GM18498 (cell line): Measurements from ENCODE around the gene TUBA3D.
"Not testable (repeated sequence)": the region's sequence is repeated elsewhere in the genome, so short reads cannot be mapped to it uniquely, and the experiment has no call there.

Experiments
- ATAC-seq: cut with Tn5 transposase; IDR thresholded peaks from one replicate; pipeline ENCODE4 v1.9.1; 2021; ENCODE audit warnings: mild to moderate bottlenecking, moderate library complexity; ENCODE audit not compliant: unreplicated experiment

TUBA3D gene

GRCh38 chr2:131514408-131515166 is 38.7 kb downstream of the TUBA3D start:
- ATAC-seq = peak; percentile 72

- not testable (repeated sequence) for ATAC-seq
These were observed 39.3 kb downstream of the TUBA3D start for GRCh38 chr2:131515235-131515634.

GRCh38 chr2:131516011-131516410 is 40.1 kb downstream of the TUBA3D start:
- no peak for ATAC-seq

DNA sequence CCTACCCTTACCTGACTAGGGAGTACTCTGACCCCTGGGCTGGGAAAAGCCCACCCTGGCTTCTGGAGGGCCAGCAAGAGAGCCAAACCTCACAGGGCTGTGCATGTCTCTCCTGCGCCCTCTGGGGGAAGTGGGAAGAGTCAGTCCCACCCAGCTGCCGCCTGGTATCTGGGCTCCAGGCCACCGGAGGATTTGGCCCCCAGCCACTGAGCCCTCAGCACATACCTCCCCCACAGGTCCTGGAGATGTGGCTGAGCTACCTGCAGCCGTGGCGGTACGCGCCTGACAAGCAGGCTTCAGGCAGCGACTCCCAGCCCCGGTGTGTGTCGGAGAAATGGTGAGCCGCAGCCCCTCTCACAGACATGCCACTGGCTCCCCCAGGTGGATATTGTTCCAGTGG is 40.7 kb downstream of the TUBA3D start:
- not testable (repeated sequence) for ATAC-seq

GRCh38 chr2:131517106-131517831 is 41.4 kb downstream of the TUBA3D start:
- ATAC-seq = no peak

DNA sequence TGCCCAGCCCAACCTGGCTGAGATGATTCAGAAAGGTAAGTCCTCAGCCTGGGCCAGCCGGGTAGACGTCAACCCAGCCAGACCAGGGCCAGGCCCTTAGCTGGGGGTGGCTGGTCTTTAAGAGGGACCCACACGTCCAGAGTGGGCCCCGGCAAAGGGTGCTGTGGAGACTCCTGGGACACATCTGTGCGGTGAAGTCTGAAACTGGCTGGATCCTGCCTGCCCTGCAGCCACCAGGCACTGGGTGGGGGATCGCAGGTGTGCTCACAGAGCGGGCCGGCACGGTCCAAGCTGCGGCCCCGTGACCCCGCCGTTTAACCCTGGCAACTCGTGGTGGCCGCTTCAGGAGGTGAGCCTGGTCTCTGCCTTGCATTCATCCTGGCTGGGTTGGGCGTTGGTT is 41.9 kb downstream of the TUBA3D start:
- not testable (repeated sequence) for ATAC-seq

DNA sequence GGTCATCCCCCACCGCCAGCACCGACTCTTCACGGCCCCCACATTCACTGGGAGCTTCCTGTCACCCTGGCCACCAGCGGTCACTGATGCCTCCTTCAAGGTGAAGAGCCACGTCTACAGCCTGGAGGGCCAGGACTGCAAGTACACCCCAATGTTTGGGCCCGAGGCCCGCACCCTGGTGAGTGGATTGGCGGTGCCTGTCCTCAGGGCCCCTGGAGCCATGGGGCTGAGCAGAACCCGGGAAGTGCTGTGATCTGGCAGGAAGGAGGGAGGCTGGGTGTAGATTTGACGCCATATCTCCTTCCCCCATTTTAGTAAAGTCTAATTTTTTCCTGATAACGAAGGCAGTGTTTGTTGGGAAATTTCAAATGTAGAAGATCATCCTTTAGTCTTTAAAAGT is 42.6 kb downstream of the TUBA3D start:
- not testable (repeated sequence) for ATAC-seq

DNA sequence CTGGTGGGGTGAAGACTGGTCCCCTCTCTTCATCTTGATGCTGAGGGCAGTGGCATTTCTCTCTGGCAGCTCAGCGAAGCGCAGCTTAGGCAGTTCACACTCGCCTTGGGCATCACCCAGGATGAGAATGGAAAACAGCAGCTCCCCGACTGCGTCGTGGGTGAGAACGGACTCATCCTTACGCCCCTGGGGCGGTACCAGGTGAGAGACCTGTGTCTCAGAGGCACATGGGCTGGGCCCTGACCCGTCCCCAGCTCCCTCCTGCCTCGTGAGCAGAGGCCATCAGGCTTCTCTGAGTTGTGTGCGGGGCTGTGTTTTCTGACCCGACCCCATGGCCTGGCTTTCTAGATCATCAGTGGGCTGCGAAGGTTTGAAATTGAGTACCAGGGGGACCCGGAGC is 43.5 kb downstream of the TUBA3D start:
- ATAC-seq = no peak

- not testable (repeated sequence) for ATAC-seq
These were observed 44.1 kb downstream of the TUBA3D start for GRCh38 chr2:131519871-131520470.

DNA sequence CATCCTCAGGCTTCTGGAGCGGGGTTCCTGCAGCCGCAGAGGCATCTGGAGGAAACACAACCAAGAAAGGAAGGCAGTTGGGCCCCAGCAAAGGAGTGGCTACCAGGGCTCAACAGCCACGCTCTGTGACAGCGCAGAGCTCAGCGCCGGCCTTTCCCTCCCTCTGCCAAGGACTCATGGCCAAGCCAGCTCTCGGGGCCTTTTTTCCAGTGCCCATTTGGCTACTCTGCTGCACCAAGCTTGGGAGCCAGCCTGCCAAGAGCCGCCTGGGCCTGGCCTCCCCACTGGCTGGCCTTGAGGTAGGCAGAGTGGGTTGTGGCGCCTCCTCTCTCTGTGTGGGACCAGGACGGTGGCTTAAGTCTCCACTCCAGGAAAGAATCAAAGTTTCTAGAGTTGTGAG is 44.6 kb downstream of the TUBA3D start:
- no peak for ATAC-seq

GRCh38 chr2:131521524-131521923 is 45.6 kb downstream of the TUBA3D start:
- not testable (repeated sequence) for ATAC-seq

- ATAC-seq = no peak
These were observed 46.3 kb downstream of the TUBA3D start for GRCh38 chr2:131521961-131522781.

DNA sequence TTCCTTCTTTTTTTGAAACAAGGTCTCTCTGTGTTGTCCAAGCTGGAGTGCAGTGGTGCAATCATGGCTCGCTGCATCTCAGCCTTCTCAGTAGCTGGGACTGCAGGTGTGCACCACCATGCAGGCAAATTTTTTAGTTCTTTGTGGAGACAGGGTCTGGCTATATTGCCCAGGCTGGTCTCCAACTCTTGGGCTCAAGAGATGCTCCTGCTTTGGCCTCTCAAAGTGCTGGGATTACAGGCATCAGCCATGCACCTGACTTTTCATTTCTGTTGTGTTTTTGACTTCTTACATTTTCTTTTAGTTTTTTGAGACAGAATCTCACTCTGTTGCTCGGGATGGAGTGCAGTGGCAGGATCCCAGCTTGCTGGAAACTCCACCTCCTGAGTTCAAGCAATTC is 49.3 kb downstream of the TUBA3D start:
- ATAC-seq = not testable (repeated sequence)

DNA sequence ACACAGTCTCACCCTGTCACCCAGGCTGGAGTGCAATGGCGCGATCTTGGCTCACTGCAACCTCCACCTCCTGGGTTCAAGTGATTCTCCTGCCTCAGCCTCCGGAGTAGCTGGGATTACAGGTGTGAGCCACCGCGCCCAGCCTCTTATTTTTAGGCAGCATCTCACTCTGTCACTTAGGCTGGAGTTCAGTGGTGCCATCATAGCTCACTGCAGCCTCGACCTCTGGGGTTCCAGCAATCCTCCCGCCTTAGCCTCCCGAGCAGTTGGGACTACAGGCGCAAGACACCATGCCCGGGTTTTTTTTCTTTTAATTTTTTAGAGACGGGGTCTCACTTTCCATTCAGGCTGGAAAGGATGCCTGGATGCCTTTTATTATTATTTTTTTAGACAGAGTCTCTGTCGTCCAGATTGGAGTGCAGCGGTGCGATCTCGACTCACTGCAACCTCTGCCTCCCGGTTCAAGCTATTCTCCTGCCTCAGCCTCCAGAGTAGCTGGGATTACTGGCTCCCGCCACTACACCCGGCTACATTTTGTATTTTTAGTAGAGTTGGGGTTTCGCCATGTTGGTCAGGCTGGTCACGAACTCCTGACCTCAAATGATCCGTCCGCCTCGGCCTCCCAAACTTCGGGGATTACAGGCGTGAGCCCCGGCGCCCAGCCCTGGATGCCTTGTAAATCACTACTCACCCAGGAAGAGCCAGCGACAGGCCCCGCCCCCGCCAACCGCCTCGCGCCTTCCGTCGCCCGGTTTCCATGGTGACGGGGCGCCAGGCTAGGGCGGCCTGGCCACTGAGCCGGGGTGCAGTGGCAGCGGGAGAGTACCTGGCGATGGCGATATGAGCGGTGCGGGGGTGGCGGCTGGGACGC is 51.4 kb downstream of the TUBA3D start, which contains the start of gene CCDC74A:
Gene CCDC74A, plus strand, starts transcription at position 758 of the 871 bp plus-strand sequence. Its CDS starts 83 bp downstream, at position 841.
- ATAC-seq = peak; percentile 91

DNA sequence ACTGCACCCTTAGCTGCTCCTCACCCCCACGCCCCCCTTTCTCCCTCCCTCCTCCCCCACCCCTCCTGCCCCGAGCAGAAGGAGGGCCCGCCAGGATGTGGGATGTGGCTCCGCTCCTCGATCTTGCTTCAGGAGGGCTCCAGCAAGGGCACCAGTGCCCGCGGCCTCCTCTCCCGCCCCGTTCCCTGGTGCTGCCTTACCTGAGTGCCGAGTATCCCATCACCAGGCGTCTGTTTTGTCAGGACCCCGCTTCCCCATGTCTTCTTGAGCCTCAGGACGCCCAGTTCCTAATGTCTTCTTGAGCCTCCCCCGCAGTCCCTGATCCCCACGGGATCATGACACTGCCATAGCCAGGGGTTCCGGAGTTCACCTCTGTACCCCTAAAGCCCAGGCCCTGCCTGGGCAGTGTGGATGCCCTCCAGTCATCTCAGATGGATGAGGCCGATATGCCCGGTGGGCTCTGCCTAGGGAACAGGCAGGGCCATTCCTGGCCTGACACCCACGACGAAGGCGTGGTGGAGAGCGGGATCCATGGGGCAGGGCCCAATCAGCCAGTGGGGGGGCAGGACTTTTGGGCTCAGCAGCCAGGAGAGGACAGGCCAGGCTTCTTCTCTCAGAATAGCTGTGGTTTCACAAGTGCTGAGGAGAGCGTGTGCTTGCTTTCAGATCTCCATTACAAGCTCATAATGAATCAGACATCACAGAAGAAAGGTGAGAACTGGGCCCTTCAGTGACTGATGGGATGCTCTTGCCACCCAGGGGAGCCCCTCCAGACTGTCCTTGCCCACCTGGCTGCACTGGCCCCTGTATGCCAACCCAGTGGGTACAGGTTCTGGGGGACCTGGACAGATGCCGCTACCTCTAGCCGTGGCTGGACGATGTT is 53.3 kb downstream of the TUBA3D start:
- peak; percentile 71 for ATAC-seq

GRCh38 chr2:131529864-131530445 is 54.0 kb downstream of the TUBA3D start:
- ATAC-seq = not testable (repeated sequence)

GRCh38 chr2:131530626-131531344 is 54.9 kb downstream of the TUBA3D start:
- not testable (repeated sequence) for ATAC-seq
